HG02623 (cell line): ENCODE data around the gene PLXDC1.
"Not testable (repeated sequence)": the region's sequence is repeated elsewhere in the genome, so short reads cannot be mapped to it uniquely, and the experiment has no call there.

Source experiments
- ATAC-seq: cut with Tn5 transposase; IDR thresholded peaks from one replicate; pipeline ENCODE4 v1.9.1; 2021; ENCODE audit warnings: moderate library complexity; ENCODE audit not compliant: unreplicated experiment

The PLXDC1 gene

DNA sequence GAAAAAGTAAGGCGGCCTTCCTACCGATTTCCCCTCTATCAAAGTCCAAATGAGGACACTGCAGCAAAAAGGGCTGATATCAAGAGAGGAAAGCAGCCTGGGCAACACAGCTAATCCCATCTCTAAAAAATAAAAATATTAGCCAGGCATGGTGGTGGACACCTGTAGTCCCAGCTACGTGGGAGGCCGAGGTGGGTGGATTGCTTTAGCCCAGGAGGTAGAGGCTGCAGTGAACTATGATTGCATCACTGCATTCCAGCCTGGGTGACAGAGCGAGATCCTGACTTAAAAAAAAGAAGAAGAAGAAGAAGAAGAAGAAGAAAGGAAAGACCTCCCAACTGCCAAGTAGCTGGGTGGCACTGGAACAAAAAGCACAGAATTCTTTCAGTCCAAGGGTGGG lies 31.6 kb upstream of the PLXDC1 start:
- no peak for ATAC-seq

GRCh38 chr17:39181303-39181702 lies 29.9 kb upstream of the PLXDC1 start:
- ATAC-seq: no peak

GRCh38 chr17:39178536-39178935 lies 27.1 kb upstream of the PLXDC1 start:
- ATAC-seq: no peak

DNA sequence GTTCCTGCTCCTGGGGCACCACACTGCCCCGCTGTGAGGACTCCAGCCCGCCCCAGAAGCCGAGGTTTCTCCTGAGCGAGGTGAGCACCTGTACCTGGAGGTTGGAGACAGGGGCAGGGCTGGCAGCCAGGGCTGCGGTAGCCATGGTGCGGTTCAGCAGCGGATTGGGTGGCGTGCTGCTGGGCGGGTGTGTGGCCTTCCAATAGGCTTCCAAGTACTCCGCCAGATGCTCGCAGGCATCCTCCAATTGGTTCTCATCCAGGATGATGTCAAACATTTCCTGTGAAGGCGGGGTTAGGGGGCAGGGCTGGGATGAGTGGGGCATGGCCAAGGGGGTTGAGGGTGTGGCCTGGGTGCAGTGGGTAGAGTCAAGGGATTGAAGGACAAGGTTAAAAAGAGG lies 25.8 kb upstream of the PLXDC1 start:
- no peak for ATAC-seq

DNA sequence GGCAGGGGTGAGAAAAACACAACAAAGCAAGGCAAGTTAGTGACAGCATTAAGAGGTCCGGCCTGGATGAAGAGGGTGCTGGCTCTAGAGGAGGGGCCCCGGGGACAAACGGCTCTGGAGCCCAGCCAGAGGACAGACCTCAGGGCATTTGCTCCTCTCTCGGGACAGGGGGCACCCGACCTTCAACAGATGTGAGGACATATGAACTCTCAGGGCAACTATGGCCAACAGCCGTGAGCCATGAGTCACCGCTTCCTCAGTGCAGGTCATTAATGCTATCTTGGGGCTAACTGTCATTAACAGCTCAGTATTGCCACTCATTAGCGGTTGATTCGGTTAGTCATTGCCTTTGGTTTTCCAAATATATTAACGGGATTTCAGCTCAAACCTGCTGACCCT lies 24.3 kb upstream of the PLXDC1 start:
- ATAC-seq: no peak

- no peak for ATAC-seq
These were observed 23.7 kb upstream of the PLXDC1 start for GRCh38 chr17:39174920-39175694.

GRCh38 chr17:39173526-39174274 lies 22.3 kb upstream of the PLXDC1 start:
- no peak for ATAC-seq

GRCh38 chr17:39173080-39173479 lies 21.6 kb upstream of the PLXDC1 start:
- ATAC-seq: no peak

DNA sequence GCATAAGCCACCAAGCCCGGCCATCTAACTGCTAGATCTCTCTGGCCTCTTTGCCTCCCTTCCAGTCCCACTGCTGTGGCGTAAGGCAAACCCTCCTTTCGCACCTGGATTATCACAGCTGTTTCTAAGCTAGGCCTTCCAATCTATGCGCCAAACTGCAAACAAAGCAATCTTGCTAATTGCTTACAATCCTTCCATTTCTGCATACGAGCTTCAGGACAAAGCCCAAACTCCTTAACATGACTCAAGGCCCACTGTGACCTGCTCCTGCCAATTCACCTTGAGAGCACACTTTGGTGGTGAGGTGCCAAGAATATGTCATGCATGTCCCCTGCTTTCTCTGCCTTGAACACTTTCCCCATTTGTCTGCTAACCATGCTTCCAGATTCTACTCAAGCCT lies 20.5 kb upstream of the PLXDC1 start:
- no peak for ATAC-seq

- no peak for ATAC-seq
These were observed 19.1 kb upstream of the PLXDC1 start for GRCh38 chr17:39170558-39170957.

DNA sequence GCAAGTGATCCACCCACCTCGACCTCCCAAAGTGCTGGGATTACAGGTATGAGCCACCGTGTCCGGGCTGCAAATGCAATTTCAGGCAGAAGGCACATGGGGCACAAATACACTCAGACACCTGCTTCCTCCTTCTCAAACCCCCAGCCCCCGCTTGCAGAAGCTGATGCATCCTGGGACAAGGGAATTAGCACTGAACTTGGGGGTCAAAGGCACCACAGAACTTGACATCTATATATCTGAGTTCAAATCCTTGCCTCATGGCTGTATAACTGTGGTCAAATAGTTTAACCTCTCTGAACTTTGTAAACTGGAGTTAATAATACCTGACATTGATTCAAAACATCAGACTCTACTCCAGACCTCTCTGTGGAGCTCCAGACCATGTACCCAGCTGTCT lies 18.7 kb upstream of the PLXDC1 start:
- ATAC-seq: no peak

DNA sequence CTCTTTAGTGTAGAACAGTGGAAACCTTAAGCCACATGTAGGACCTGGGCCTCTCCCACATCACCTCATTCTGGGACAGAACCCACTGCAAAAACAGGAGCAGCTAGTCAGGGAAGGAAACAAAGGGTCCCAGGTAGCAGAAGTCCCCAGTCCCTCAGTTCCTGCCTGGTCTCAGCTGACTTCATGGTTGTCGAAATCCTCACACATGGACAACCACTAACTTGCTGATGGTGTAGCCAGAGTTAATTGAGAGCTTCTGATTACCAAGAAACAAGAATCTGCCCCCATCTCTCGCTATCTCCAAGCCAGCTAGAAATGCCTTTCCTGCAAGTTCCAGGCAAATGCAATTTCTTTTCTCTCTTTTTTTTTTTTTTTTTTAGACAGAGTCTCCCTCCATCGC lies 18.1 kb upstream of the PLXDC1 start:
- ATAC-seq: no peak

DNA sequence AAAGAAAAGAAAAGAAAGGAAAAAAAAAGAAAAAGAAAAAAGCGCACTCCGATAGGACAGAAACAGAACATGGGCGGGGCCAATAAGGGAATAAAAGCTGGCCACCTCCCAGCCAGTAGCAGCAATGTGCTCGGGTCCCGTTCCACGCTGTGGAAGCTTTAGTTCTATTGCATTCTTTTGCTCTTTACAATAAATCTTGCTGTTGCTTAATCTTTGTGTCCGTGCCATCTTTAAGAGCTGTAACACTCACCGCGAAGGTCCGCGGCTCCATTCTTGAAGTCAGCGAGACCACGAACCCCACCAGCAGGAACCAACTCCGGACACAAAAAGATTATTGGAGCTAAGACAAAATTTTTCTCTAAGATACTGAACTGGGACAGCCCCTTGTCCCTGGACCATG lies 17.7 kb upstream of the PLXDC1 start:
- ATAC-seq: no peak

DNA sequence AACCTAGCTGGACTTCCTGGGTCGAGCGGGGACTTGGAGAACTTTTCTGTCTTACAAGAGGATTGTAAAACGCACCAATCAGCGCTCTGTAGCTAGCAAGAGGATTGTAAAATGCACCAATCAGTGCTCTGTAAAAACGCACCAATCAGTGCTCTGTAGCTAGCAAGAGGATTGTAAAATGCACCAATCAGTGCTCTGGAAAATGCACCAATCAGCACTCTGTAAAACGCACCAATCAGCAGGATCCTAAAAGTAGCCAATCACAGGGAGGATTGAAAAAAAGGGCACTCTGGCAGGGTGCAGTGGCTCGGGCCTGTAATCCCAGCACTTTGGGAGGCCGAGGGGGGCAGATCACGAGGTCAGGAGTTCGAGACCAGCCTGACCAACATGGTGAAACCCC lies 17.1 kb upstream of the PLXDC1 start:
- not testable (repeated sequence) for ATAC-seq

GRCh38 chr17:39167476-39167875 lies 16.0 kb upstream of the PLXDC1 start:
- ATAC-seq: no peak

GRCh38 chr17:39166437-39167335 lies 15.2 kb upstream of the PLXDC1 start:
- no peak for ATAC-seq

DNA sequence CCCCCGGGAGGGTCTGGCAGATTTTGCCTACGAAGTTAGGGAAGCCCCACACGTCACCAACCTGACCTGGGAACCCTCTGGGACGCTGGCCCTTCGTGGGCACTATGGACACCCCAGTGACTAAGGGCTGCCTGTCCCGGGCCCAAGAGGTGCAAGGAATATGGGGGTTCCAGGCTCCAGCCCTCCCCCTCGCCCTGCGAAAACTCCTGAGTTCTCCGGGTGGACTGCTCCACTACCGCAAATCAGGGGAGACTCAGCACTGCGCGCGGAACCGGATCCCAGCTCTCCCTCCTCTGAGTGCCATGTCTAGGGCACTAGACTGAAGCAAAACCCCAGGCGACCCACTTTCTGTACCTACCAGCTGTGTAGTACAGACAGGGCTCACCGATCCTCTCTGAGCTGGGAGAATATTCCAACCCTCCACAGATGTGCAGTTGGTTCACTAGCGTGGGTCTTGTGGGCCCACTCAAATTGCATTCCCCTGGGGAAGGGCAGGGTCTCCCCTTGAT lies 14.5 kb upstream of the PLXDC1 start, which contains the start of gene ARL5C:
Gene ARL5C (minus strand): TSS at position 321 of the 509 bp plus-strand sequence. CDS start 401 bp downstream, outside the sequence.
- no peak for ATAC-seq

DNA sequence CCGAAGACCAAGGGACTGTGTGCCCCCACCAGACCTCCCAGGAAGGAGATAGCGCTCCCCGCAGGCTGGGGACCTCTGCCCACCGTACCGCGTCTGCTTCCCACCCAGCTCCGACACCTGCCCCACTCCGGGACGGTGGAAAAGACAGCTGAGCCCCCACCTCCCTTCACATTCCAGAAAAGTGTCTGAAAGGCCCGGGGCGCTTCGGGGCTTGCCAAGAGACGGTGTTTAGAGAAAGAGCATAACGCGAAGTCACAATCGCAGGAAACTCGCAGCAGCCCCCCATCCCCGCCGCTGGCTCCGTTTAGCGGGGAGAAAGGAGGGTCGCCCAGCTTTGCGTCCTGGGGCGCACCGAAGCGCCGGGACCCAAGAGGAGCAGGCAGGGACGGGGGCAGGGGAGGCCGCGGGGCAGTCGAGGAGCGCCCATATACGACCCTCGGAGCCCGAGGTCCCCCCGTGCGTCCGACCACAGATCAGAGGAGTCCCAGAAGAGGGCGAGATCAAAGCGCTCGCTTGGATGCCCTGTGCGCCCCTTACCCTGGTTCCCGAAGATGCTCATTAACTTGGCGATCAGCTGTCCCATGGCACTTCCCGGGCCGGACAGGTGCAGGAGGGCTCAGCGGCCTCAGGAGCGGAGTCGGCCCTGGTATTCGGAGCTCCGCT lies 13.9 kb upstream of the PLXDC1 start:
- no peak for ATAC-seq

DNA sequence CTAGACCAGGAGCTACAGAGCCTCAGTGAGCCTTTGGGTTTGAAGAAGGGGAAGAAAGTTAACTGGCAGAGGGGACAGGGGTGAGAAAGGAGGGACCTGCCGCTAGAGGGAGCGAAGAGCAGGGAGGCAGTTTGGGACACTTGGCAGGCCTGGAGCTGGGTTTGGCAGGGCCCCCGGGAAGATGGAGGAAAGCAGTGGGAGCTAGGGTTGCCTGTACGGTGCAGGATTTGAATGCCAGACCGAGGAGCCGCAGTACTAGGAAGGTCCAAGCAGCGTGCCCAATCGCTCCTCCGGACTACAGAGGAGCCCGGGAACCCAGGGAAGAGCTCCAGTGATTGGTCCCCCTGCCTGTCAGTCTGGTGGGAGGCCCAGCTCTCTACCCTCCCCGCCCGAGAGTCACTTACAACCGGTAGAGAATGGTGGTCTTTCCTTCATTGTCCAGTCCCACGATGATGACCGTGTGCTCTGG lies 13.3 kb upstream of the PLXDC1 start:
- ATAC-seq: peak; percentile 77

GRCh38 chr17:39161962-39162361 lies 10.5 kb upstream of the PLXDC1 start:
- no peak for ATAC-seq
